BLaER1 treated with 17β-estradiol and CSF1 and Interleukin-3, amounts not matched to agents 10 nM and 100 nM (cell line): ENCODE data around the gene COL7A1.

Experiments used
- H3K27ac ChIP-seq, 11 experiments: shearing (Covaris generic); formaldehyde crosslinking; 2 replicates each; pipeline ENCODE4 v1.8.1; 2022
- H3K27me3 ChIP-seq, 11 experiments: shearing (Covaris generic); formaldehyde crosslinking; 2 replicates each; pipeline ENCODE4 v1.8.1; 2022
- H3K36me3 ChIP-seq, 11 experiments: shearing (Covaris generic); formaldehyde crosslinking; 2 replicates each; pipeline ENCODE4 v1.8.1; 2022
- H3K4me1 ChIP-seq, 10 experiments: shearing (Covaris generic); formaldehyde crosslinking; 2 replicates each; pipeline ENCODE4 v1.8.1; 2022
- H3K4me2 ChIP-seq, 11 experiments: shearing (Covaris generic); formaldehyde crosslinking; 2 replicates each; pipeline ENCODE4 v1.8.1; 2022
- H3K4me3 ChIP-seq, 10 experiments: shearing (Covaris generic); formaldehyde crosslinking; 2 replicates each; pipeline ENCODE4 v1.8.1; 2022
- H3K9ac ChIP-seq, 11 experiments: shearing (Covaris generic); formaldehyde crosslinking; 2 replicates each; pipeline ENCODE4 v1.8.1; 2022
- H3K9me3 ChIP-seq, 11 experiments: shearing (Covaris generic); formaldehyde crosslinking; replicated peaks in 1 of 11; 2 replicates each; pipeline ENCODE4 v1.8.1; 2022
- H4K20me1 ChIP-seq, 11 experiments: shearing (Covaris generic); formaldehyde crosslinking; 2 replicates each; pipeline ENCODE4 v1.8.1; 2022
- Cebpa-rat ChIP-seq, 11 experiments: shearing (Covaris generic); IDR thresholded peaks; 2 replicates each; pipeline ENCODE4 v1.8.1; 2022

COL7A1 gene

DNA sequence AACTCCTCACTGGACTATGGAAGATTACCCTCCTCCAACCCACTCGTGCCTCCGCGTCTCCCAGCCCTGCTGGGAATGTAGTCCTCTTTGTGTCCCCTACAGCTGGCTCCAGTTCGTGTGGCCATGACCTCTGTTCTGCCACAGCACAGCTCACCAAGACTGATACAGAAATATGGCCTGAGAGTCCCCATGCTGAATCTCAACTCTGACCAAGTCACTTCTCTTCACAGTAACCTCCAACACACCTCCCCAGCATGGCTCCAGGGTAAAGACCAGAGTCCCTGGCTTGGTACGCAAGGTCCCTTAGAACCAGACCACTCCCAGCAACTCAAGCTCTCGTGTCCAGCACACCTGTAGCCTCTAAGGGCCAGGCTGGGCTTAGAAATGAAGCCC lies 2.3 kb upstream of the COL7A1 start:
- Histone ChIP-seq H3K9me3 (no peaks in the 10 kb centered on the region), H3K9ac (no peak overlapping the region), H3K4me1 (peaks cover 28 to 52% (median 36%) of the 10 kb centered on the region in 10 experiments), H3K36me3 (peaks cover 49 to 60% (median 53%) of the 10 kb centered on the region in 11 experiments), H3K27ac (no peak overlapping the region), H4K20me1 (peaks cover 26 to 88% (median 72%) of the 10 kb centered on the region in 11 experiments; a peak in 21 of 22 replicates), H3K4me3 (no peak overlapping the region), H3K27me3 (peaks cover 38 to 49% (median 45%) of the 10 kb centered on the region in 11 experiments), H3K4me2 (no peak overlapping the region; a peak in 1 of 22 replicates)
- no peak for TF ChIP-seq Cebpa-rat (IDR thresholded peaks at IDR 0.05)

DNA sequence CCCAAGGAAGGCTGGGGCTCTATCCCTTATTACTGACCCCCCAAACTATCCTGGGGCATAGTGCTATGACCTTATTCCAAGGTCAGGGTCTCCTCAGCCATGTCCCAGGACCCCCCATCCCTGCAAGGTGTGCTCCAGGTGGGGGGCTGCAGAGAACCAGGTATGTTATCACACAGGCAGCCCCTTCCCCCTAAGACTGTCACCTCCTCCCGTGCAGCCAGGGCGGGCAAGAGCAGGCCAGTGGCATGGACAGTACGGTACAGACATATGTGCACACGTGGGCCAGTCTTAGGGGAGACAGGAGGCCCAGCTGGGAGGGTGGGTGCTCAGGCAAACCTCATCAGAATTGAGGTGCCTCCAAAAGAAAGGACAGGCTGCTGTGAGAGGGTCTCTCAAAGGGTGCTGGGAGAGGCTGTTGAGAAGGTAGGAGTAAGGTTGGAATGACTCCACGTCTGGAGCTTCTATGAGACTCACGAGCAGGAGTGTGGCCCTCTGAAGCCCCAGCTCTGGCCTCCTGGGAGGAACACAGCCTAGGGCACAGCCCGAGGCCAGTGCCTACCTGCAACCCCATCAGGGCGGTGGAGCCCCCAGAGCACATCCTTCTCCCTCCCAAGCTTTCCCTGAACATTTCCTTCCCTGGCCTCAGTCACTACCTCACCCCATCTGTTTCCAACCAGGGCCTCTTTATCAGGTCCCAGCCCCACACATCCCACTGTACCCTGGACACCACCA lies 1.7 kb upstream of the COL7A1 start:
- peaks cover 25 to 83% (median 71%) of the 10 kb centered on the region in 11 experiments; a peak in 21 of 22 replicates for H4K20me1 ChIP-seq
- peaks cover 44 to 55% (median 48%) of the 10 kb centered on the region in 11 experiments for H3K36me3 ChIP-seq
- no peaks in the 10 kb centered on the region for H3K9me3 ChIP-seq
- H3K27ac ChIP-seq = no peak overlapping the region
- H3K9ac ChIP-seq = no peak overlapping the region
- TF ChIP-seq Cebpa-rat (IDR thresholded peaks at IDR 0.05) = no peak
- no peak overlapping the region for H3K4me3 ChIP-seq
- H3K4me1 ChIP-seq = peaks cover 28 to 52% (median 36%) of the 10 kb centered on the region in 10 experiments
- H3K27me3 ChIP-seq = peaks cover 40 to 54% (median 50%) of the 10 kb centered on the region in 11 experiments
- no peak overlapping the region for H3K4me2 ChIP-seq

DNA sequence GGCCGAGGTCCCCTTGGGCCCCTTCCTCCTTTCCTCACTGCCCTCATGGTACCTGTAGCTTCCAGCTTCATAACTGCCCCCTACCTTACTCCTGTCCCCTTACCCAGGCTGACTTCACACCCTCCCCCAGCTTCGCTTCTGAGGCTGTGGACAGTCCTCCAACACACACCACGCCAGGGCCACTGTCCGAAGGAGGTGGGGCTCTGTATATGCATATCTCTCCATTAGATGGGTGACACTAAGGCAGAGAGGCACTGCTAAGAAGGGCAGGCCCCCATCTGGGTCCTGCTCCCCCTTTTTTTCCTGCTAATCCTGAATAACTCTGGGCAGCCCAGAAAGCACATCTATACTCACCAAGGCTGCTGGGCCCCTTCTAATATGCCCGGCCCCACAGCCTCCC lies 1.0 kb upstream of the COL7A1 start:
- H4K20me1 ChIP-seq = peaks cover 20 to 76% (median 64%) of the 10 kb centered on the region in 11 experiments; a peak in 21 of 22 replicates
- no peak for TF ChIP-seq Cebpa-rat (IDR thresholded peaks at IDR 0.05)
- peaks cover 37 to 48% (median 41%) of the 10 kb centered on the region in 11 experiments for H3K36me3 ChIP-seq
- no peak overlapping the region for H3K4me3 ChIP-seq
- no peak overlapping the region for H3K9ac ChIP-seq
- no peak overlapping the region for H3K27ac ChIP-seq
- peaks cover 40 to 61% (median 55%) of the 10 kb centered on the region in 11 experiments for H3K27me3 ChIP-seq
- H3K4me2 ChIP-seq = no peak overlapping the region; a peak in 1 of 22 replicates
- H3K9me3 ChIP-seq = no peaks in the 10 kb centered on the region
- H3K4me1 ChIP-seq = peaks cover 28 to 50% (median 36%) of the 10 kb centered on the region in 10 experiments

DNA sequence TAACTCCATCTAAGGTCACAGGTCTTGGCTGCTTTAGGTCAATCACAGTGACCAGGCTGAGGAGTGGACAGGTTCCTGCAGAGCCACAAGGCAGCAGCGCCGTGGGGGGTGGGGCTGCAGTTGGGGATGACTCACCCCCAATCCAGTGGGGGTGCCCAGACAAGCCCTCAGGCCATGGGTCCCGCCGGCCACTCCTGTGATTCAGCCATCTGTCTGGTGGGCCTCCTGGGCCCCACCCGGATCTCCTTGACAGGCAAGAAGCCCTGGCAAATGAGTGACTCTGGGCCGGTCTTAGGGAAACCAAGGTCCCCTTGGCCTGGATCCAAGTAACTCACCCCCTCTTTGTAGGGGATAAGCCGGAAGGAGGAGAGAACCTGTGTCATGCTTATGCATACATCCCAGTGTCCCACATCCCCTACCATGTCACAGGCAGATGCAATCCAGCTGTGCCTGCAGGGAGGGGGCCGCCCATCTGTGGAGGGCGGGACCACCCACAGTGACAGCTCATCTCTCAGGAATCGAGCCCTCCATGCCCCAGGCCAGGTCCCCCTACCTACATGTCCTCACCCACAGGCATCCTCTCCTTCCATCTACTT lies 495 bp upstream of the COL7A1 start:
- TF ChIP-seq Cebpa-rat (IDR thresholded peaks at IDR 0.05) = no peak
- Histone ChIP-seq H3K27me3 (peaks cover 40 to 62% (median 57%) of the 10 kb centered on the region in 11 experiments), H3K9ac (no peak overlapping the region), H3K4me3 (no peak overlapping the region), H3K27ac (no peak overlapping the region), H3K4me2 (peak overlapping the region in 5 of 11 experiments; percentile 28 to 52 (median 38); a peak in 5 of 22 replicates), H3K4me1 (peaks cover 28 to 45% (median 36%) of the 10 kb centered on the region in 10 experiments), H3K9me3 (no peaks in the 10 kb centered on the region), H3K36me3 (peaks cover 31 to 43% (median 35%) of the 10 kb centered on the region in 11 experiments), H4K20me1 (peaks cover 20 to 70% (median 59%) of the 10 kb centered on the region in 11 experiments; a peak in 21 of 22 replicates)

DNA sequence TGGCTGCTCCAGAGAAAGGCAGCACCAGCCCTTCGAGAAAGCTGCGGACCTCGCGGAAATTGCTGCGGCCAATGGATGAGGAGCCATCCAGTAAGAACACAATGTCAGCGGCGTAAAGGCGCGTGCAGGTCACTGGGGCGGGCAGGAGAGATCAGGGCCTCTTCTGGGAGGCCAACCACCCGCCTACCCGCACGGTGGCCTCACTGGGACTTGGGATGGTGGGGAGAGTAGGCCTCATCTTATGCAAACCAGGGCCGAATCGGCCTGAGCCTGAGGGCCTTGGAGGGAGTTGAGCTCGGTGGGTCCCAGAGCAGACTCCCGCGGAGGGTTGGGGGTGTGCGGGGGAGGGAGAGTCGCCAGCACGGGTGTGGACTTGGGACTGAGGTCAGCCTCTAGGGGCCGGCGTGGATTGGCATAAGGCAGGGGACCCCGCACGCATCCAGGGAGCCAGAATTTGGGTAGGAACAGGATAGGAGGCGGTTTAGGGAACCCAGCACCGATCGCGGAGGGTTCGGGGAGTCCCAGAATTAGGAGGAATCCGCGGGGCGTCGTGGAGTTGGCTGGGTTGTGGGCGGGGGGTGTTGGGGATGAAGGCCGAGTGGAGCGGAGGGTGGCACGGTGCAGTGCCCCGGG lies 596 bp downstream of the COL7A1 start:
- peaks cover 21 to 32% (median 24%) of the 10 kb centered on the region in 11 experiments for H3K36me3 ChIP-seq
- H3K9ac ChIP-seq = peak overlapping the region in 3 of 11 experiments; percentile 23 to 66 (median 36); a peak in 3 of 22 replicates
- no peaks in the 10 kb centered on the region for H3K9me3 ChIP-seq
- TF ChIP-seq Cebpa-rat (IDR thresholded peaks at IDR 0.05) = no peak
- no peak overlapping the region for H3K27ac ChIP-seq
- H4K20me1 ChIP-seq = peaks cover 14 to 60% (median 48%) of the 10 kb centered on the region in 11 experiments; a peak in 21 of 22 replicates
- peaks cover 40 to 72% (median 57%) of the 10 kb centered on the region in 11 experiments for H3K27me3 ChIP-seq
- peaks cover 22 to 34% (median 27%) of the 10 kb centered on the region in 10 experiments for H3K4me1 ChIP-seq
- H3K4me3 ChIP-seq = peak overlapping the region in 4 of 10 experiments; percentile 9 to 35 (median 22); a peak in 3 of 20 replicates
- peak overlapping the region in 10 of 11 experiments; percentile 37 to 82 (median 54); a peak in 17 of 22 replicates for H3K4me2 ChIP-seq

DNA sequence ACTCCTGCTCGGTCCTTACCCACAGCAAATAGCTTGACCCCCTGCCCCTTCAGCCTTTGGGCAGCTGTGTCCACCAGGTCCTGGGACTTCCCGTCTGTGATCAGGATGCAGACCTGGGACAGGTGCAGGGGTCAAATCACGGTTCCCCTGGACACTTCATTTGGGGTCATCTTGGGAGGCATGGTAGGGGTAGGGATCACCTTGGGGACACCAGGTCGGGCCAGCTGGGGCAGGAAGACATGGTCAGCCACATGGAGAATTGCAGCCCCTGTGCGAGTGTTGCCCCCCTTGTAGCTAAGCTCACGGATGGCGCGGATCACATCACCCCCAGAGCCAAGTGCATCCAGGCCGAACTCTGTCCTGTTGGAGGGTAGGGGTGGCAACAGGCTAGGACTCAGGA lies 1.8 kb downstream of the COL7A1 start:
- Histone ChIP-seq H3K27ac (no peak overlapping the region), H3K4me3 (no peak overlapping the region), H4K20me1 (peaks cover 2 to 48% (median 36%) of the 10 kb centered on the region in 11 experiments; a peak in 21 of 22 replicates), H3K4me1 (peaks cover 10 to 22% (median 15%) of the 10 kb centered on the region in 10 experiments; a peak in 19 of 20 replicates), H3K9ac (no peak overlapping the region), H3K4me2 (no peak overlapping the region), H3K27me3 (peaks cover 40 to 72% (median 57%) of the 10 kb centered on the region in 11 experiments), H3K9me3 (no peaks in the 10 kb centered on the region), H3K36me3 (peaks cover 9 to 20% (median 13%) of the 10 kb centered on the region in 11 experiments; a peak in 20 of 22 replicates)
- no peak for TF ChIP-seq Cebpa-rat (IDR thresholded peaks at IDR 0.05)

DNA sequence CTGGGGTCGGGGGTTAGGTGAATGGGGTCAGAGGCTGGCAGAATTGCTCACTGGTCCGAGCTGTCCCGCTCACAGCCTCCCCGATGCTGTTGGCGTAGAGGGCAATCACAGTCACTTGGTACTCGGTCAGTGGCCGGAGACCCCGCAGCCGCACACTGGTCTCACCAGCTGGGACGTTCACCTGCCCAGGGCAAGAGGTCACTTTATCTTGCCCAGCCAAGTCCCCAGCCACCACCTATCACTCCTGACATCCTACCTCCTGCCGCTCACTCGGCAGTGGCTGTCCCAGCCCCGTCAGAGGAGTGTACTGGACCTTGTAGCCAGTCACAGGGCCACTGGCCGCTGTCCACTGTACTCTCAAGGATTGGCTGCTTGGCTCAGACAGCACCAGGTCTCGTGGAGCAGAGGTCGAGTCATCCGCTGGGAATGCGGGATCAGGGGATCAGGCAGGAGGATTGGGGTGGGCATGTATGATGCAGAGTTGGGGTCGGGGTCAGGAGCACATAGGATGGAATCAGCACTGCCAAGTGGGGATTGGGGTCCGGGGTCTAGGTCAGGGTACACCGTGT lies 2.5 kb downstream of the COL7A1 start:
- peaks cover 1 to 12% (median 5%) of the 10 kb centered on the region in 11 experiments; a peak in 18 of 22 replicates for H3K36me3 ChIP-seq
- H3K4me2 ChIP-seq = no peak overlapping the region
- no peak overlapping the region for H3K27ac ChIP-seq
- H3K9ac ChIP-seq = no peak overlapping the region
- no peak for TF ChIP-seq Cebpa-rat (IDR thresholded peaks at IDR 0.05)
- no peak overlapping the region for H3K4me3 ChIP-seq
- H3K27me3 ChIP-seq = peaks cover 40 to 72% (median 57%) of the 10 kb centered on the region in 11 experiments
- peaks cover 4 to 19% (median 10%) of the 10 kb centered on the region in 10 experiments; a peak in 14 of 20 replicates for H3K4me1 ChIP-seq
- peaks cover 0 to 40% (median 29%) of the 10 kb centered on the region in 11 experiments; a peak in 20 of 22 replicates for H4K20me1 ChIP-seq
- H3K9me3 ChIP-seq = no peaks in the 10 kb centered on the region

DNA sequence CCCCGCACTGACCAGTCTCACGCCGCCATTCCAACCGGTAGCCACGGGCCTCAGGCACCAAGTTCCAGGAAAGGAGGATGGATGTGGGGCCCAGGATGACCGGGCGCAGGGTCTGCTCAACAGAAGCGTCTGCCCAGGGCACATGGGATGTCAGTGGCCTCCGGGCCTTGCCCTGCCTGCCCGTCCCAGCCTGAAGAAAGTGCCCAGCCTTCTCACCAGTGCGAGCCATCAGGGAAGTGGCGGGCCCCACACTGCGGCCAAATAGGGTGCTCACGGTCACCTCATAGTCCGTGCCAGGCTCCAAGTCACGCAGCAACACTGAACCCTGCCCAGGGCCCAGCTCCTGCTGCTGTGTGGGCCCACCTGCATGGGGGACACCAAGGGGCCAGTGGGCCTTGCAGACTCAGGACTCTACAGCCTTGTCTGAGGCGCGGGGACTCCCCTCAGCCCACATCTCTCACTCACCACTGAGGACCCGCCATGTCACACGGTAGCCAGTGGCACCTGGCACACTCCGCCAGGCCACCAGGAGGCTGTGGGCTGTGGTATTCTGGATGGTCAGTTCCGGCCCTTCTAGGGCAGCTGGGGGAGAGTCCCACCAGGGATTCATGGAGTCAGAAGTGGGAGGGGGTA lies 3.1 kb downstream of the COL7A1 start:
- TF ChIP-seq Cebpa-rat (IDR thresholded peaks at IDR 0.05) = no peak
- no peak overlapping the region for H3K4me2 ChIP-seq
- H3K4me1 ChIP-seq = peaks cover 4 to 19% (median 10%) of the 10 kb centered on the region in 10 experiments; a peak in 14 of 20 replicates
- peaks cover 40 to 70% (median 57%) of the 10 kb centered on the region in 11 experiments for H3K27me3 ChIP-seq
- H3K36me3 ChIP-seq = peaks cover 0 to 6% (median 0%) of the 10 kb centered on the region in 11 experiments; a peak in 5 of 22 replicates
- peaks cover 0 to 34% (median 23%) of the 10 kb centered on the region in 11 experiments; a peak in 20 of 22 replicates for H4K20me1 ChIP-seq
- no peak overlapping the region for H3K9ac ChIP-seq
- no peaks in the 10 kb centered on the region for H3K9me3 ChIP-seq
- H3K4me3 ChIP-seq = no peak overlapping the region
- H3K27ac ChIP-seq = no peak overlapping the region
